ENCODE measurements around the gene FUCA2.
A peak's percentile ranks its signal among the peaks of the same experiment; 100 is the strongest.

The FUCA2 gene

GRCh38 chr6:143510991-143511891 lies at the start of gene FUCA2:
Gene FUCA2, minus strand, starts transcription at chr6:143511720. Its CDS starts 86 bp downstream, at chr6:143511634.
- no peak for TF ChIP-seq CTCF (conservative IDR thresholded peaks at IDR 0.05; ENCODE audit: low read length)
- H3K4me3 ChIP-seq (ENCODE audit: low read length), result peak within 1 kb of the TSS; percentile 88

GRCh38 chr6:143561105-143561704 lies 49.7 kb upstream of the FUCA2 start:
- TF ChIP-seq CTCF (conservative IDR thresholded peaks at IDR 0.05; ENCODE audit: low read length), result no peak
- no peak for DNase-seq (ENCODE audit: low read depth)
- no peak overlapping the region for H3K4me3 ChIP-seq (ENCODE audit: low read length)

More at GRCh38 chr6:143510991-143511891, at the start of gene FUCA2:
- peak; percentile 86 for DNase-seq (ENCODE audit: low read depth)

- DNase-seq (ENCODE audit: low read depth), result peak; percentile 34
- H3K4me3 ChIP-seq (ENCODE audit: low read length), result no peak overlapping the region
- TF ChIP-seq CTCF (conservative IDR thresholded peaks at IDR 0.05; ENCODE audit: low read length), result no peak
These were observed 47.6 kb upstream of the FUCA2 start for GRCh38 chr6:143559051-143559660.

GRCh38 chr6:143556529-143556928 lies 45.0 kb upstream of the FUCA2 start:
- DNase-seq (ENCODE audit: low read depth), result peak; percentile 94
- TF ChIP-seq CTCF (conservative IDR thresholded peaks at IDR 0.05; ENCODE audit: low read length), result no peak
- no peak overlapping the region for H3K4me3 ChIP-seq (ENCODE audit: low read length)

GRCh38 chr6:143555582-143555981 lies 44.1 kb upstream of the FUCA2 start:
- TF ChIP-seq CTCF (conservative IDR thresholded peaks at IDR 0.05; ENCODE audit: low read length), result no peak
- no peak overlapping the region for H3K4me3 ChIP-seq (ENCODE audit: low read length)
- no peak for DNase-seq (ENCODE audit: low read depth)

GRCh38 chr6:143555071-143555492 lies 43.6 kb upstream of the FUCA2 start:
- H3K4me3 ChIP-seq (ENCODE audit: low read length), result no peak overlapping the region
- no peak for DNase-seq (ENCODE audit: low read depth)
- no peak for TF ChIP-seq CTCF (conservative IDR thresholded peaks at IDR 0.05; ENCODE audit: low read length)

Data from AG10803 (cell line).